Activated CD8-positive, alpha-beta memory T cell treated with anti-CD3 and anti-CD28 coated beads, Interleukin-2, amount 50 U/mL, for 24 hours (primary cell): ENCODE results near the gene DIP2C.
"Not testable (repeated sequence)": the region's sequence is repeated elsewhere in the genome, so short reads cannot be mapped to it uniquely, and the experiment has no call there.

Source experiments
- DNase-seq: peaks from one replicate; pipeline ENCODE4 v3.0.0-alpha.2; 2020; ENCODE audit errors: extremely low read depth

Gene DIP2C, protein sequence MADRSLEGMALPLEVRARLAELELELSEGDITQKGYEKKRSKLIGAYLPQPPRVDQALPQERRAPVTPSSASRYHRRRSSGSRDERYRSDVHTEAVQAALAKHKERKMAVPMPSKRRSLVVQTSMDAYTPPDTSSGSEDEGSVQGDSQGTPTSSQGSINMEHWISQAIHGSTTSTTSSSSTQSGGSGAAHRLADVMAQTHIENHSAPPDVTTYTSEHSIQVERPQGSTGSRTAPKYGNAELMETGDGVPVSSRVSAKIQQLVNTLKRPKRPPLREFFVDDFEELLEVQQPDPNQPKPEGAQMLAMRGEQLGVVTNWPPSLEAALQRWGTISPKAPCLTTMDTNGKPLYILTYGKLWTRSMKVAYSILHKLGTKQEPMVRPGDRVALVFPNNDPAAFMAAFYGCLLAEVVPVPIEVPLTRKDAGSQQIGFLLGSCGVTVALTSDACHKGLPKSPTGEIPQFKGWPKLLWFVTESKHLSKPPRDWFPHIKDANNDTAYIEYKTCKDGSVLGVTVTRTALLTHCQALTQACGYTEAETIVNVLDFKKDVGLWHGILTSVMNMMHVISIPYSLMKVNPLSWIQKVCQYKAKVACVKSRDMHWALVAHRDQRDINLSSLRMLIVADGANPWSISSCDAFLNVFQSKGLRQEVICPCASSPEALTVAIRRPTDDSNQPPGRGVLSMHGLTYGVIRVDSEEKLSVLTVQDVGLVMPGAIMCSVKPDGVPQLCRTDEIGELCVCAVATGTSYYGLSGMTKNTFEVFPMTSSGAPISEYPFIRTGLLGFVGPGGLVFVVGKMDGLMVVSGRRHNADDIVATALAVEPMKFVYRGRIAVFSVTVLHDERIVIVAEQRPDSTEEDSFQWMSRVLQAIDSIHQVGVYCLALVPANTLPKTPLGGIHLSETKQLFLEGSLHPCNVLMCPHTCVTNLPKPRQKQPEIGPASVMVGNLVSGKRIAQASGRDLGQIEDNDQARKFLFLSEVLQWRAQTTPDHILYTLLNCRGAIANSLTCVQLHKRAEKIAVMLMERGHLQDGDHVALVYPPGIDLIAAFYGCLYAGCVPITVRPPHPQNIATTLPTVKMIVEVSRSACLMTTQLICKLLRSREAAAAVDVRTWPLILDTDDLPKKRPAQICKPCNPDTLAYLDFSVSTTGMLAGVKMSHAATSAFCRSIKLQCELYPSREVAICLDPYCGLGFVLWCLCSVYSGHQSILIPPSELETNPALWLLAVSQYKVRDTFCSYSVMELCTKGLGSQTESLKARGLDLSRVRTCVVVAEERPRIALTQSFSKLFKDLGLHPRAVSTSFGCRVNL (N-terminal part only)

DNA sequence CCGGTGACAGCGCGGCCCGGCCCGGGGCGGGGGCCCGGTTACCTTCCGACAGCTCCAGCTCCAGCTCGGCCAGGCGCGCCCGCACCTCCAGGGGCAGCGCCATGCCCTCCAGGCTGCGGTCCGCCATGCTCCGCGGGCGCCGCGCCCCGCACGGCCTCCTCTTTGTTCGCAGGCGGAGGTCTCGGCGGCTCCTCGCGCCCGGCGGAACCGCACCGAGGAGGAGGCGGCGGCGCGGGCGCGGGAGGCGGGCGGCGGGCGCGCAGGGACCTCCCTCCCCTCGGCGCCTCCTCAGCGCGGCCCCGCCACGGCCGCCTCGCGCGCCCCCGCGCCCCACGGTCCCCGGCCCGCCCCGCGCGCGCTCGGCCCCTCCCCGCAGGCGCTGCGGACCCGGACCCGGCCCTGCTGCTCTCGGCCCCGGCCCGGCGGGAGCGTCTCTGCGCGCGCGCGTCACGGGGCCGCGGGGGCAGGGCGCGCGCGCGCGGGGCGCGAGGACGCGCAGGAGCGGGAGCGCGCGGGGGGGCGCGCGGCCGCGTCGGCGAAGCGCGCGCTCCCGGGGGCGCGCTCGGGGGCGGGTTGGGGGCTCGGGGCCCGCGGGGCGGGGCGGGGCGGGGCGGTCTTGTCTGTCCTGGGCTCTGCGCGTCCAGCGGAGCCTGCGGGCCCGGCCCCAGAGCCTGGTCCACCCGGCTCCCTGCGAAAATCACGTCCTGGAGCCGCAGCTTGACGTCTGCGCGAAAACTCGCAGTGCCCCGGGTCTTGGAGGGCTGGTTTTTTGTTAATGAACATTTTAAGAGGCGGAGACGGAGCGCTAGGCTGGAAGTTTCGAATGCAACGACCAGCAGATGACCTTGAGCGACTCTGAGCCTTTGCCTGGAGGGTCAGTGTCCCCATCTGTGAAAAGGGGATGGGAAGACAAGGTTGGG is at the start of gene DIP2C:
Gene DIP2C (minus strand): TSS at position 217 of the 920 bp plus-strand sequence. CDS start 90 bp downstream, at position 127.
- DNase-seq = no peak

DNA sequence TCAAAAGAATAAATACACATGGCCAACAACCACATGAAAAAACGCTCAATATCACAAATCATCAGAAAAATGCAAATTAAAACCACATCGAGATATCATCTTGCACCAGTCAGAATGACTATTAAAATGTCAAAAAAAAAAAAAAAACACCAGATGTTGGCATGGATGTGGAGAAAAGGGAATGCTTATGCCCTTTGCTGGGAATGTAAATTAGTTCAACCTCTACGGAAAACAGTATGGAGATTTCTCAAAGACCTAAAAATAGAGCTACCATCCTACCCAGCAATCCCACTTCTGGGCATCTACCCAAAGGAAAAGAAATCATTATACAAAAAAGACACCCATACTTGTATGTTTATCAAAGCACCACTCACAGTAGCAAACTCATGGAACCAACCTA is 45.0 kb upstream of the DIP2C start:
- DNase-seq = no peak

DNA sequence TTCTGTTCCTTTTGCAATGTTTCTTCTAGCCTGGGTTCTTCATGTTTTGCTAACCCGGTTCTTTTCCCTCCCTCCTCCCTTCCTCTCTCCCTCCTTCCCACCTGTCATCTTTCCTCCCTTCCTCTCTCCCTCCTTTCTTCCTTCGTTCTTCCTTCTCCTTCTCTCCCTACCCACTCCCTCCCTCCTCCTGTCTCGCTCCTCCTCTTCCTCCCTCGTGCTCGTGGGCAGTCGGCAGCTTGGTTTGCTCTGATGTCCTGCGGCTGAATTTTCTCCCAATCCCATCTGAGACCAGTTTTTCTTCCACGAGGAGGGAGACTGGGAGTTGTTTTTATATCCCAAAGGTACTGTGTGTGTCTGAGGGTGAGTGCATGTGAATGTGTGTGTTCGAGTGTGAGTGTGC is 43.6 kb upstream of the DIP2C start:
- DNase-seq = no peak

DNA sequence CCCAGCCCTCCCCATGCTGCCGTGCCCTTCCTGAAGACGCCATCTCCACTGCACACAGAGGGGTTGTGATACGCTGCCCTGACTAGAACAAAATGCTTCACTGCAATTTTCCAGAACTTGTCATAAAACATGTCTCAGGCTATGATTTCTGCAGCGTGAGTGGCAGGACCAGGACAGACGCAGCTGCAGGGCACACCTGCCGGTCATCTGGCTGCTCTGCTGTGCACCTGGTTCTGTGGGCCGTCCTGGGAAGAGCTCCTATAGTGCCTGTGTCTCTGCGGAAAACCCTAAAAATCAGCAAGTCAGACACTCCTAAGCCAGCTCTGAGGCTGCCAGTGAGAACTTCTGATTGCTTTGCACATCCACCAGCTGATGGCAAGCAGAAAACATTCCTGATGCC is 39.7 kb upstream of the DIP2C start:
- DNase-seq = no peak

DNA sequence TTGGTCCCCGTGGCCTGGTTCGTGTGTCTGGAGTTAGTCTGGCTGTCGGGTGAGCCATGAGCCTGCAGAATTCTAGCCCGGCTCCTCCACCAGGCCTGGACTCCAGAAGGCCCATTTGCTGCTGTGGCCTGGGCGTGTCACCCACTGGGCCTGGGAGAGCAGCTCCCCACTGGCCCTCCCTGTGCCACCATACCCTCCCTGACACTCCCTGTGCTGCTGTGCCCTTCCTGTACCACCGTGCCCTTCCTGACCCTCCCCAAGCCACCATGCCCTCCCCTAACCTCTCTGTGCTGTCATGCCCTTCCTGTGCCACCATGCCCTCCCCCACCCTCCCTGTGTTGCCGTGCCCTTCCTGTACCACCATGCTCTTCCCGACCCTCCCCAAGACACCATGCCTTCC is 39.1 kb upstream of the DIP2C start:
- no peak for DNase-seq

DNA sequence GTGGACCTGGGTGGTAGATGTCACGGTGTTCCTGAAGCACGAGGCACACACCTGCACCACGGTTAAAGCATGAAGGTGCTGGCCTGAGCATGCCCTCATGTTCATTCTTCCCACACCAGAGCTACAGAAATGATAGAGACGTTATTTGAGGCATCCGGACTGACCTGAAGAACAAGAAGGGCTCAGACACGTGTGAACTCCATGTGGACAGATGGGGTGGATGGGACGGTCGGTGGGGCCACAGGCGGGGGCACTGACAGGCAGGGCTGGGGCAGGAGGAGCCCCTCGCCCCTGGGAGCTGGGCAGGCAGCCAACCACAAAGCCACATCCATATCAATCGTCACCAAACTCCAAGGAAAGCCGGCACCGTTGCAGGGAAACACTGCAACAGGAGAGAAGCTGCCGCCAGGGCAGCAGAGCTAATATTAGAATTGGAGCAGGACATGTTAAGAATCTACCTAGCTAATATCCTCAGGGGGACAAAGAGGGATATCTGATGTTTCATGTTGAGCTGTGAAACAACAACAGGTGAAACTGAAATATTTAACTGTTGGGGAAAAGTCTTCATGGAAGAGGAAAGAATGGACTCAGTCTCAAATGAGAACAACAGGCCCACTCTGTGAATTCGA is 37.8 kb upstream of the DIP2C start:
- DNase-seq = no peak

DNA sequence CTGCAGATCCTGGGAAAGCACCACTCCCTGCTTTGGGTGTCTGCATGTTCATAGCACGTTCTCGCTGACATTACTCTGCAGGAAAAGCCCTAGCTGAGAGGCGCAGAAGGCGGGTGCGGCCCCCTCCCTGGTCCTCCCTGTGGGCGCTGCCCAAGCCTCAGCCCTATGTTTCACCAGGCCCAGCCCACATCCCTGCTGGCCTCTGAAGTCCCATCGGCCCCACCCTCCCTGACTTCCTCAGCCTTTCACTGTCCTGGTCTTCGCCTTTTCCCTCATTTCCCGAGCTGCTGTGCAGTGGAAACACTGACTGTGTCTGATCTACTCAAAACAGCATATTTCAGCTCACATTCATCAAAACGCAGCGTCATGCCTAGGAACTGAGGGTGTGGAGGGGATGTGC is 36.3 kb upstream of the DIP2C start:
- no peak for DNase-seq

DNA sequence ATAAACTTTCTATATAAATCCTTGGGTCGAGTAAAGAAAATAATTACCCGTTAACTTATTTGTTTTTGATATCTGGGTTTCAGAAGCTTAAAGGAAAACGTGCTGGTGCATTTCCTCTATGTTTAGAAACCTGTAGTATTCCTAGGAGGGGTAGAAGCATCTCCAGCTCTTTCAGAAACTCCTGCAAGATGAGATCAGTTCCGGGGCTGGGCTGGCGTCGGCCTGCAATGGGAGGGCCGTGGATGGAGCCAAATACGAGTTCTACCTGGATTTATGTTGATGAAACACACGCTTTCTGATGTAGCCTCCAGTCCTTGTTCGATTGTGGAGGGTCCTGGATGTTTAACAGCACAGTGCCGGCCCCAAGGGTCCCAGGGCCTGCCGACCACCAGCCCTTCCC is 35.8 kb upstream of the DIP2C start:
- DNase-seq = no peak

DNA sequence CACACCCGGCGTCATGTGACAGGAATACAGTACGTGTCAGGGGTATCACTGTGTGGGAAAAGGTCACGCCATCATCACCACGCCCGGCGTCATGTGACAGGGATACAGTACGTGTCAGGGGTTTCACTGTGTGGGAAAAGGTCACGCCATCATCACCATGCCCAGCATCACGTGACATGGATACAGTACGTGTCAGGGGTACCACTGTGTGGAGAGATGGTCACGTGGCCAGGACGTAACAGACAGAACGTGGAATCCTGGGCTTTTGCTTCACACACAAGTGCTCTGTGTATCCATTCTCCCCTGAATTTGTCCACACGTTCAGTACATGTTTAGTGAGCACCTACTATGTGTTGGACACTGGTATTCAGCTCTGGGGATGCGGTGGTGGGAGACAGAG is 34.5 kb upstream of the DIP2C start:
- DNase-seq = no peak

DNA sequence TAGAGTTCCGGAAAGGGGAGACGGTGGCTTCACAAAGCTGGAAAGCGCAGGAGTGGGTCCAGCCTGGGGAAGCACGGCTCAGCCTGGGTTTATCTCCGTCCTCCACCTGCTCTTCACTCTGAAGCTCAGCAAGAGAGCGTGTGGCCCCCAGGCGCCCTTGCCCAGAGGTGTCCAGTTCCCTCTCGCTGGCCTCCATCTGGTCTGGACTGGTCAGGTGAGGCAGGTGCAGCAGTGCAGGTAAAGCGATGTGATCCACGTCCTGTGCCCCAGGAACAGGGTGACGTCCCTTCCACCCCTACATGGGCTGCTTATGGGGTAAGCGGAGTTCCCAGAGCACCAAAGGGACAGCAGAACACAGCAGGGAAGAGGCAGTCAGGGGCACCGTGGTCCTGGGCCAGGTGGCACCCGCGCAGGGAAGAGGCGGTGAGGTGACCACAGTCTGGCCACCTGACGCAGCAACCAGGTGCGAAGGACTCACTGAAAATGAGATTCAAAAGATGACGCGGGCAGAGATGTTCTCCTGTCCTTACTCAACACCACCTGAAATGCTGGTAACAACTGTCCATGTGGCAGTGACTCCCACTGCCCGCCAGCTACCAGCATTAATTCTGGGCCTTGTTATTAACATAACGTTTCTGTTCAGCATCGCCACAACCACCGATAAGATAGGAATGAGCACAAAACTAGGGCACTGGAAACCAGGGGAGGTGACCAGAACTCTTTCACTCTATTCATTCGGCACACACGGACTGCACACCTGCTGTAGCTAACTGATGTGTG is 33.0 kb upstream of the DIP2C start:
- no peak for DNase-seq

DNA sequence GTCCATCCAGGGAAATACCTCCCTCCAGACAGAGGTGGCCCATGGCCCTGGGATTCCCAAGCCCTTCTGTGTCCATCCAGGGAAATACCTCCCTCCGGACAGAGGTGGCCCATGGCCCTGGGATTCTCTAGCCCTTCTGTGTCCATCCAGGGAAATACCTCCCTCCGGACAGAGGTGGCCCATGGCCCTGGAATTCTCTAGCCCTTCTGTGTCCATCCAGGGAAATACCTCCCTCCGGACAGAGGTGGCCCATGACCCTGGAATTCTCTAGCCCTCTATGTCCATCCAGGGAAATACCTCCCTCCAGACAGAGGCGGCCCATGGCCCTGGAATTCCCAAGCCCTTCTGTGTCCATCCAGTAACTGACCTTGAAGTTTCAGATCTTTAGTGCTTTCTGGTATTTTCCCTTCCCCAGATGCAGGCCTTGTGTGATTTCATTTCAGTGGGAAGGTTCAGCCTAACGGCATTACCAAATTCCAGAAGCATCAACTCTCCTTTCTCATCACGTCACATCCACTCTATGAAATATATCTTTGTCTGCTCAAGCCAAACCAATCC is 28.8 kb upstream of the DIP2C start:
- no peak for DNase-seq

DNA sequence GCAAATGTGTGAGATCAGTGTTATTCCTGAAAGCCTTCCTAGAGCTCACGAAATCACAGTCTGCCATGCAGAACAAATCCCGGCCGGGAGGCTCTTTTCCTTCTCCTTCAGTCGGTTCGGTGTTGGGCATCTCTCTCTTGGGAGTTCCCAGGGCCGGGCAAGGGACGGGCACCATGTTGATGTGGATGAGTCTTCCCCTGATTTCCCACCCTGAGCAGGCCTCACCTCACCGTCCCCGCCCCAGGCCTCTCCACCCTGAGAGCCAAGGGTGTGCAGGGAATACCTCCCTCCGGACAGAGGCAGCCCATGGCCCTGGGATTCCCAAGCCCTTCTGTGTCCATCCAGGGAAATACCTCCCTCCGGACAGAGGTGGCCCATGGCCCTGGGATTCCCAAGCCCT is 28.0 kb upstream of the DIP2C start:
- DNase-seq = no peak

DNA sequence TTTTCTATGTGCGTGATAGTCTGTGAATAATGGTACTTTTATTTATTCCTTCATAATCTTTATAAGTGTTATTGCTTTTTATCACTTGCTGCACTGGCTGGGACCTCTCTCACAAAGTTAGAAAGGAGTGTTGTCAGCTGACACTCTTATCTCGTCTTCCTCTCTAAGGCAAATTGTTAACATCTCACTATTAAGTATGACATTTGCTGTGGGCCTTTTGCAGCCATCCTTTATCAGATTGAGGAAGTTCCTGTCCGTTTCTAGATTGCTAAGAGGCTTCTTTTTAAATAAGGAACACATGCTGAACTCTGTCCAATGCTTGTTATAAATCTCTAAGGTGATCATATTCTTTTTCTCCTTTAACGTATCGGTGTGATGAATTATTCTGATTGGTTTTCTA is 27.4 kb upstream of the DIP2C start:
- DNase-seq = no peak

DNA sequence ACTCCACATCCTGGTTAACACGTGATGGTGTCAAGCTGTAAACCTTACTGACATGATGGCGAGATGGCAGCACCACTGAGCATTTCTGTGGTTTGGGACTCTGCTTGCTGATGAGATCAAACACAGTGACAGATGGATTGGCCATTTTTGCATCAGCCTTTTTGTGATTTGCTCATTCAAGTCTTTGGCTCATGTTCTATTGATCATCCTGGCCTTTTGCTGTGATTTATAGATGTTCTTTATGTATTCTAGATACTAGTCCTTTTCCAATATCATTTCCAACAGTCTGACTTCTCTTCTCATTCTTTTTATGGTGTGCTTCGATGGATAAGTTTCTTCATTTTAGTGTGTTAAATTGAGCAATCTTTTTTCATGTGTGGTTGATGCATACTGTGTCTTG is 24.7 kb upstream of the DIP2C start:
- no peak for DNase-seq

DNA sequence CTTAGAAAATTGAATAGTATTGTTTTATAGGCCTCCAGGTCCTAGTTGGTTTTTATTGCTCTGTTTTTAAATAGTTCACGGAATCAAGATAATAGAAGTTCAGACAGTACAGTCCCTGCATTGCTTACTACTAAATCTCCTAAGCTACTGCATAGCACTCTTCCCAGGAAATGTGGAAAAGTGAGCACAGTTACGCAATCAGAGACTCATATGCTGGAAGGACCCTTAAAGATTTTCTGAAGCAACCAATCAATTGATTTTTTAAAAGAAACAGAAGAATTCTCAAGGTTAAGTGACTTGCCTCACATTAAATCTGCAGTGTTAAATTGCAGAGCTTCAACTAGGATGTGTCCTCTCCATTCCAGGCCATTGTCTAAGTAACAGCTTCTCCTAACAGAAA is 23.1 kb upstream of the DIP2C start:
- DNase-seq = no peak

DNA sequence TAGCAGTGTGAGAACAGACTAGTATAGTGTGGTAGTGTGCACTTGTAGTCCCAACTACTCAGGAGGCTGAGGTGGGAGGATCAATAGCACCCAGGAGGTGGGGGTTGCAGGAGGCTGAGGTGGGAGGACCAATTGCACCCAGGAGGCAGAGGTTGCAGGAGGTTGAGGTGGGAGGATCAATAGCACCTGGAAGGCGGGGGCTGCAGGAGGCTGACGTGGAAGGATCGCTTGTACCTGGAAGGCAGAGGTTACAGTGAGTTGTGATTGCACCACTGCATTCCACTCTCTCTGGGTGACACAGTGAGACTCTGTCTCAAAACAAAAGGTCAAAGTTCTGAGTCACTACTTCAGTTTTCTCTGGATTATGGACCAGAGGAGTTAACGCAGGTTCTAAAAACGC is 22.6 kb upstream of the DIP2C start:
- DNase-seq = no peak

DNA sequence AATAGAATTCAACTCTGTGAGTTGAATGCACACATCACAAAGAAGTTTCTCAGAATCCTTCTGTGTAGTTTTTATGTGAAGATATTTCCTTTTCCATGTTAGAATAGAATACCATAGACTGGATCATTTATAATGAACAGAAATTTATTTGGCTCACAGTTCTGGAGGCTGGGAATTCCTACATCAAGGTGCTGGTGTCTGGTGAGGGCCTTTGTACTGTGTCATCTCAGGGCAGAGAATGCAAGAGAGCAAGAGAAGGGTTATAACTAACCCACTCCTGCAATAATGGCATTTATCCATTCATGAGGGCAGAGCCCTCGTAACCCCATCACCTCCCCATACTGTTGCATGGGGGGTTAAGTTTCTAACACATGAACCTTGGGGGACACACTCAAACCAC is 18.4 kb upstream of the DIP2C start:
- no peak for DNase-seq

DNA sequence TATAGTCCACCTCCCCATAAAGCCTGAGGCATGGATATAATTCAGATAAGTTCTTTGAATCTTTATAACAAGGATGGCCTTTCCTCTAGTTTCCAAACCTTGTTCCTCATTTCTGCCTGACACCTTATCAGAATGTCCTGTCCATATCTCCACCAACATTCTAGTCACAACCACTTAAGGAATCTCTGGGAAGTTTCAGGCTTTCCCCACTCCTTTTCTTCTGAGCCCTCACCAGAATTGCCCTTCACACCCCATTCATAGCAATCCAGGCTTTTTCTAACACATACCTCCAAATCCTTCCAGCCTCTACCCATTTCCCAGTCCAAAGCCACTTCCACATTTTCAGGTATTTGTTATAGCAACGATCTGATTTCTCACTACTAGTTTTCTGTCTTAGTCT is 18.0 kb upstream of the DIP2C start:
- no peak for DNase-seq

DNA sequence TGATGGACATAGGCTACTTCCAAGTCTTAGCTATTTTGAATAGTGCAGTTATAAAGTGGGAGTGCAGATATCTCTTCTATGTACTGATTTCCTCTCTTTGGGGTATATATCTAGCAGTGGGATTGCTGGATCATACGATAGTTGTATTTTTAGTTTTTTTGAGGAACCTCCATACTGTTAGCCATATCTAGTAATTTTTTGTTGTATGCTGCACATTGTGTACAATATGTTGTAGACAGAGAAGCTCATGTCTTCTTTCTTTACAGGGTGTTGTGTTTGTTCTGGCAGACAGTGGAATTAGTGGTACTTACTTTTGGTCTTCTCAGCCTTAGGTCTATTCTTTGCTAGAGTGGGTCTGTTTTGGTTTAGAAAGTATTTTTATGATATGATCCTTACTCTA is 13.7 kb upstream of the DIP2C start:
- DNase-seq = no peak

DNA sequence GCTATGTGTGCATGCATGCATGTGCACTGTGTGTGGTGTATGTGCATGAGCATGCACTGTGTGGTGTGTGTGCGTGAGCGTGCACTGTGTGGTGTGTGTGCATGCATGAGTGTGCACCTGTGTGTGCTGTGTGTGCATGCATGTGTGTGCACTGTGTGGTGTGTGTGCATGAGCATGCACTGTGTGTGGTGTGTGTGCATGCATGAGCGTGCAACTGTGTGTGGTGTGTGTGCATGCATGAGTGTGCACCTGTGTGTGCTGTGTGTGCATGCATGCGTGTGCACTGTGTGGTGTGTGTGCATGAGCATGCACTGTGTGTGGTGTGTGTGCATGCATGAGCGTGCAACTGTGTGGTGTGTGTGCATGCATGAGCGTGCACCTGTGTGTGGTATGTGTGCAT is 10.7 kb upstream of the DIP2C start:
- not testable (repeated sequence) for DNase-seq
